Motor neuron (in vitro differentiated cells): Measurements from ENCODE around the gene PSD2. TPM values are rescaled to one million over a fixed set of nuclear protein-coding genes. Genes with fewer than 3 reads are reported as not detected.

Experiments used
- ATAC-seq, 8 experiments: fragments of 200-7000 bp; cut with Tn5 transposase; replicated peaks in 6 of 8; 2 replicates each; pipeline ENCODE4 v1.8.0; 2021; ENCODE audit warnings: mild to moderate bottlenecking in 8 of 8, moderate library complexity in 8 of 8
- H3K27ac ChIP-seq, 2 donors: fragments of 250-450 bp; sonication (Bioruptor Pico); 2 replicates each; pipeline ENCODE4 v1.9.0; 2021; ENCODE audit warnings: antibody characterized with exemption in 2 of 2, mild to moderate bottlenecking in 2 of 2, moderate library complexity in 1 of 2
- H3K4me1 ChIP-seq, 2 donors: fragments of 250-450 bp; sonication (Bioruptor Pico); replicated peaks in 1 of 2; 2 replicates each; pipeline ENCODE4 v1.6.1; 2021; ENCODE audit warnings: antibody characterized with exemption in 2 of 2, mild to moderate bottlenecking in 2 of 2, moderate library complexity in 1 of 2
- H3K4me3 ChIP-seq, 5 donors: fragments of 250-450 bp; sonication (Bioruptor Pico); 2 replicates each; pipeline ENCODE4 v1.9.0; 2021; ENCODE audit warnings: antibody characterized with exemption in 5 of 5, mild to moderate bottlenecking in 5 of 5, moderate library complexity in 4 of 5
- WGBS, 10 experiments: fragments of 450-650 bp; shearing (Covaris generic); methylation state at CpG; one replicate each; pipeline ENCODE4 v1.0.0; 2022; 5-methylcytosine and 5-hydroxymethylcytosine counted together
- in situ Hi-C, 9 experiments: fragments of 400-800 bp; cut with MboI; loops; one replicate each; pipeline ENCODE4 v1.15.0; 2021; ENCODE audit warnings: low sequenced_read_pairs in 9 of 9, low pct_unique_long_range_greater_than_20kb in 2 of 9; ENCODE audit not compliant: unreplicated experiment in 9 of 9
- total RNA-seq, 8 experiments: library from RNA; unstranded; fragments of 300-600 nt; gene quantifications; 2 replicates each; pipeline versions ENCODE4 v1.2.3 to v1.2.4, GENCODE V29; 2022

The PSD2 gene
- total RNA-seq, 8 experiments from 2014 or later = 0.17 to 12.5 (median 9.6) TPM; not detected in 2

GRCh38 chr5:139757727-139758509, 37.7 kb upstream of the PSD2 start:
- in situ Hi-C loops = loop anchor here in 4 of 9 experiments (25.0 kb wide), 3 partner anchors 96 to 321 kb away; partner anchors contain the start of genes CXXC5 (in 3 of the 4) and DNAJC18 (in 1 of the 4)
- ATAC-seq = no peak
- WGBS, 10 experiments = 47 to 100% (median 83%) methylated on average over 1 to 6 of the region's 11 CpGs; no CpG with 5 or more reads in 3 of the 10 experiments
- Histone ChIP-seq H3K4me3 (no peak overlapping the region), H3K27ac (peak overlapping the region; percentile 78 to 84), H3K4me1 (peaks cover 78 to 82% of the 10 kb centered on the region in 2 donors)

GRCh38 chr5:139758510-139759075, 37.0 kb upstream of the PSD2 start:
- 60 to 89% (median 87%) methylated on average over 1 to 5 of the region's 7 CpGs; no CpG with 5 or more reads in 7 of the 10 experiments for WGBS, 10 experiments
- in situ Hi-C loops = loop anchor here in 4 of 9 experiments (25.0 kb wide), 3 partner anchors 96 to 321 kb away; partner anchors contain the start of genes CXXC5 (in 3 of the 4) and DNAJC18 (in 1 of the 4)
- H3K4me3 ChIP-seq = no peak overlapping the region
- H3K4me1 ChIP-seq = peaks cover 78 to 82% of the 10 kb centered on the region in 2 donors
- ATAC-seq = no peak
- peak overlapping the region; percentile 78 to 84 for H3K27ac ChIP-seq

DNA sequence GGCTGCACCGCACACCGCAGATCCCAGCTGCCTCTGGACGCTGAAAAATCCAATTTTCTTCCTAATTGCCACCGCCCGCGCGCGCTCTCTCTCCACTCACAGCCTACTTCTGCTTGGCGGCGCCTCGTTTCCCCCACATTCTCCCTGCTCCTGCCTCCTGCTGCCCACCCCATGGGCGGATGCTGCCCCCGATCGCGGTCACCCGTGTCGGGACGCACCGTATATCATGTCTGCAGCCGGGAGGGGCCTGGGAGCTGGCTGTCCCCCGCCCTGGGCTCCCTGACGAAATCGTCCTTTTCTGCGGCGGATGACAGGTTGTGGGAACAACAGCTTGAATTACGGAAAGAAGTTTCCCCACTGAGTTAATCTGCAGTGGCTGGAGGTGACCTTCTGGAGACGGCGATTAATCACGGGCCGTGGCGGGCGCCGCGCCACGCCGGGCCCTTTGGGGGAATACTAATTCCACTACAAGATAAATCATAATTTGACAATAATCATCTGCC, 36.3 kb upstream of the PSD2 start:
- ATAC-seq = peak in 5 of 8 experiments; percentile 77 to 81 (median 79)
- in situ Hi-C loops = loop anchor here in 4 of 9 experiments (25.0 kb wide), 3 partner anchors 97 to 322 kb away; partner anchors contain the start of genes CXXC5 (in 3 of the 4) and DNAJC18 (in 1 of the 4)
- Histone ChIP-seq H3K4me1 (peaks cover 82 to 88% of the 10 kb centered on the region in 2 donors), H3K27ac (peak overlapping the region; percentile 78 to 84), H3K4me3 (no peak overlapping the region)
- 15 to 87% (median 75%) methylated on average over 2 to 4 of the region's 36 CpGs; no CpG with 5 or more reads in 7 of the 10 experiments for WGBS, 10 experiments

DNA sequence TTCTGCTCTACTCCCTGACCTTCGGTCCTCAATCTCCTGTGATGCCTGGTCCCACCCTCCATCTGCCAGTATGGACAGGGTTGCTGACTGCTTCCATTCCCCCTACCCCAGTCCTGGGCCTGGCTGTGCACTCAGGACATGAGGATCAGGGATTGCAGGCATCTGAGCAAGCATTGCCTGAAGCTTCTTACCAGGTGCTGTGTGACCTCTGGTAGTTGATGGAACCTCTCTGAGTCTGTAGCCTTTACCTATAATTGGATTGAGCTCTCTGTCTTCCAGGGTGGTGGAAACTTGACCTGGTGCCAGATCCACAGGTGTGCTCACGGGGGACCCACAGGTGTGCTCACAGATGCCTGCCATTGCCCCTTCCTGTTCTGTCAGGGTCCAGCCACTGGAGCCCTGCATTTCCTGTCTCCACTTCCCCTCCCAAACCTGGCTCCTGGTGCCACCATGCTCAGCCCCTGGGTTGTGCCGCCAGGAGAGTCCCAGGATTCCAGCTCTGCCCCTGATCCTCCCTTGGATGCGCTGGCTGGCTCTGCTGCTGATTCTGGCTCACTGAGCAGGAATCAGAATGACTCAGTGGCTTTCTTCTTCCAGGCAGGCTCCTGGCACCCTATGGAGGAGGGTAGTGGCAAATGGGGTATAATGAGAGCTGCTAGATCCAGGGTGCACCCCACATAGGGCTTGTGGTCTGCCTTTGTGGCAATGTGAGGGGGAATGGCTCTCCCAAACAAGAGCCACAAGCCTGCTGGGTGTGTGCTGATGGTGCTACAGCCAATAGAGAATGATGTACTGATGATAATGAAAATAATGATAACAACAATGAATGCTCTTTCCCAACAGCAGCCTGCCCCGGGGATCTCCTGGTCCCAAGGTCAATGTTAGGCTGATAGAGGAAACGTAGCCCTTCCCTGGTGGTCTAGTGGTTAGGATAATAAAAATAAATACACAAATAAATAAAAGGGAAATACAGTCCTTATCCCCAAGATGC, 35.2 kb upstream of the PSD2 start:
- ATAC-seq = no peak

GRCh38 chr5:139761057-139761450, 34.6 kb upstream of the PSD2 start:
- ATAC-seq = no peak
- WGBS, 10 experiments = 62 to 100% (median 100%) methylated on average over 1 to 3 of the region's 3 CpGs; no CpG with 5 or more reads in 3 of the 10 experiments
- H3K4me1 ChIP-seq = peaks cover 82 to 88% of the 10 kb centered on the region in 2 donors
- in situ Hi-C loops = loop anchor here (5.0 to 25.0 kb wide), 6 partner anchors 99 to 336 kb away; partner anchors contain the start of genes CXXC5 (in 7 of the 9) and DNAJC18 (in 1 of the 9)
- H3K27ac ChIP-seq = no peak overlapping the region
- H3K4me3 ChIP-seq = no peak overlapping the region

More for the DNA sequence above, 35.2 kb upstream of the PSD2 start:
- 48 to 100% (median 60%) methylated on average over 1 to 3 of the region's 6 CpGs; no CpG with 5 or more reads in 5 of the 10 experiments for WGBS, 10 experiments
- H3K27ac ChIP-seq = peak overlapping the region; percentile 58 to 64
- peaks cover 85 to 92% of the 10 kb centered on the region in 2 donors for H3K4me1 ChIP-seq
- H3K4me3 ChIP-seq = no peak overlapping the region
- in situ Hi-C loops = loop anchor here (5.0 to 25.0 kb wide), 6 partner anchors 98 to 336 kb away; partner anchors contain the start of genes CXXC5 (in 7 of the 9) and DNAJC18 (in 1 of the 9)

DNA sequence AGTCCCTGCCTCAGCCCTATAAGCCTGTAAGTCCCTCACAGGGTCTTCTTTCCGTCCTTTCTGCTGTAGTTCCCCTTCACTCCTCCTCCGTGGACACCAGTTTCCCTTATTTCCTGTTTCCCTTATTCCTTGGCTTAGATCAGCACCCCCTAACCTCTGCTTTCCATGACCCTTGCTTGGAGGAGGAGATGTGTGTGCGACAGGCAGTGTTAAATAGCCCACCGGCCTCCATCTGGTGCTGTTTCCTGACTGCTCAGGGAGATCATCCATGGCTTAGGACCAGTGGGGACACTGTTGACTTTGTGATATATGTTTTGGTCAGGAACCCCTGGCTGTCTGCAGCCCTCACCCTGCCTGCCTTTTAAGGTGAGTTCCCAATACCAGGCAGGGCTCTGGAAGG, 34.1 kb upstream of the PSD2 start:
- H3K4me3 ChIP-seq = no peak overlapping the region
- no peak for ATAC-seq
- WGBS, 10 experiments = 56 to 92% (median 67%) methylated on average over 1 to 4 of the region's 4 CpGs; no CpG with 5 or more reads in 6 of the 10 experiments
- H3K27ac ChIP-seq = no peak overlapping the region
- peaks cover 77 to 84% of the 10 kb centered on the region in 2 donors for H3K4me1 ChIP-seq
- in situ Hi-C loops = loop anchor here (5.0 to 25.0 kb wide), 6 partner anchors 99 to 337 kb away; partner anchors contain the start of genes CXXC5 (in 7 of the 9) and DNAJC18 (in 1 of the 9)

- ATAC-seq = no peak
- no peak overlapping the region for H3K4me3 ChIP-seq
- in situ Hi-C loops = loop anchor here (5.0 to 25.0 kb wide), 6 partner anchors 100 to 338 kb away; partner anchors contain the start of genes CXXC5 (in 7 of the 9) and DNAJC18 (in 1 of the 9)
- peaks cover 72 to 73% of the 10 kb centered on the region in 2 donors for H3K4me1 ChIP-seq
- 17 to 20% methylated on average over 1 of the region's 10 CpGs; no CpG with 5 or more reads in 8 of the 10 experiments for WGBS, 10 experiments
- no peak overlapping the region for H3K27ac ChIP-seq
Observed at GRCh38 chr5:139762615-139763170, 32.9 kb upstream of the PSD2 start.

GRCh38 chr5:139763280-139763929, 32.2 kb upstream of the PSD2 start:
- WGBS, 10 experiments = 0 to 94% (median 72%) methylated on average over 1 to 8 of the region's 12 CpGs; no CpG with 5 or more reads in 2 of the 10 experiments
- H3K4me1 ChIP-seq = peaks cover 64 to 66% of the 10 kb centered on the region in 2 donors
- no peak overlapping the region for H3K4me3 ChIP-seq
- no peak for ATAC-seq
- in situ Hi-C loops = loop anchor here (5.0 to 25.0 kb wide), 6 partner anchors 101 to 339 kb away; partner anchors contain the start of genes CXXC5 (in 7 of the 9) and DNAJC18 (in 1 of the 9)
- H3K27ac ChIP-seq = peak overlapping the region in 1 of 2 donors; percentile 32

DNA sequence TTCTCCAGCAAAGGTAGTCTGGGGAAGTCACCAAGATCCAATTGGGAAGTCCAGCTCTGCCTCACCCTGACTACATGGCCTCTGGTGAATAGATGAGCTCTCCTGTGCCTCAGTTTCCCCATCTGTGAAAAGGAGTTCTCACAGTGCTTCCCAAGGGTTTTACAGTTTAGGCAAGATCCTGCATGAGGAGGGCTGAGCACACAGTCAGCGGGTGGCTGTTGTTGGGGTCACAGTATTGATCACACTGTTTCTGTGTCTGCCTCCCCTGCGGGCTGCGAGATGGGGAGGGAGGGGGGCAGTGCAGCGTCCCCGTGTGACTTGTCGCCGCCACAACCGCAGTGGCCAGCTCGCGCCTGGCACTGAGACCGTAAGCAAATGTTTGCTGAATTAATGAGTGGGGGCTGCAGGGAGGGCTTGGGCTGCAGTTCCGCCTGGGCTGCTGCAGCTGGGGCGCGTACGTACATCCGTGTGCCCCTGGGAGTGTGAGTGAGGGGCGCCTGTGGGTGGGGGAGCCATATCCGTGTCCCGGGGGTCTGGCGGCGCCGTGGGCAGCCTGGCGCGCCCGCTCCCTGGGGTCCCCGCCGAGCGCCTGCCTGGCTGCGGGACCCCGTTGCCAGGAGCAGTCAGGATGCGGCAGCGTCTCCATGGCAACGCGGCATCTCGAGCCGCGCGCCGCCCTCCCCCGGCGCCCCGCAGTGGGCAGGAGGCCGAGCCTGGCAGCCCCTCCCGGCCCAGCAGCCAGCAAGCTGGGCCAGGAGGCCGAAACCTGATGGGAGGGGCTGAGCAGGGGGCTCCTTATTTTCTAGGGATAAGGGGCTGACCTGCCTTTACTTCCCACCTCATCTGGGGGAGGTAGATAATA, 31.4 kb upstream of the PSD2 start:
- H3K4me1 ChIP-seq = peaks cover 57 to 58% of the 10 kb centered on the region in 2 donors
- no CpG with 5 or more reads among the region's 45 CpGs for WGBS, 10 experiments
- peak overlapping the region; percentile 32 to 46 for H3K27ac ChIP-seq
- in situ Hi-C loops = loop anchor here (5.0 to 25.0 kb wide), 6 partner anchors 102 to 339 kb away; partner anchors contain the start of genes CXXC5 (in 7 of the 9) and DNAJC18 (in 1 of the 9)
- peak in 5 of 8 experiments; percentile 69 to 77 (median 69) for ATAC-seq
- peak overlapping the region in 3 of 5 donors; percentile 2 to 22 (median 20) for H3K4me3 ChIP-seq

DNA sequence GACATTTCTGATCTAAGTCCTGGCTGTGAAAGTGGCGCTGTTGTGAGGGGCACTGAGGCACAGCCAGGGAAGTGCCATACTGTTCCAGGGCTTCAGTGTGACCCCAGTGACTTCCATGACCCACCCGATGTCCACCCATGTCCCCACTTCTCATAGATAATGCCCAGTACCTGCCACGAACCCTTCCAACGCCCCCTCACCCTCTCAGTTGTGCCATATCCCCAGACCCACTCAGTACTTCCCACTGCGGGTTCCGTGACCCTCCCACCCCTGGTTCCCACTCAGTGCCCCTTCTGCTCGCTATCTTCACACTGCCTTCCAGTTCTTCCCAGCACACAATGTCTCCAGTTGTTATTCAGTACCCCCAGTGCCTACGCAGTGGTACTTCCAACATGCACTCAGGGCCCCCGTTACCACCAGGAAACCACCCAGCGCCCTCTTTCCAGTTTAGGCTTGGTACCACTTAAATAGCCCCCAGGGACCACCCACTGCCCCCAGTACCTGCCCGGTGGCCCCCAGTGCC, 30.7 kb upstream of the PSD2 start:
- WGBS, 10 experiments = 80% methylated on average over 3 of the region's 11 CpGs; no CpG with 5 or more reads in 9 of the 10 experiments
- in situ Hi-C loops = loop anchor here (5.0 to 25.0 kb wide), 6 partner anchors 103 to 340 kb away; partner anchors contain the start of genes CXXC5 (in 7 of the 9) and DNAJC18 (in 1 of the 9)
- ATAC-seq = peak in 5 of 8 experiments; percentile 1 to 9 (median 2)
- Histone ChIP-seq H3K27ac (peak overlapping the region; percentile 32 to 46), H3K4me1 (peaks cover 49 to 51% of the 10 kb centered on the region in 2 donors), H3K4me3 (no peak overlapping the region)
